Karpas-422 (cell line): Measurements from ENCODE around the gene COX6B1. TPM values are rescaled to one million over a fixed set of nuclear protein-coding genes. Genes with fewer than 3 reads are reported as not detected.

ENCODE experiments used
- DNase-seq: peaks from one replicate; pipeline ENCODE4 v3.0.0-alpha.2; 2015
- H2AFZ ChIP-seq: fragments of 200-600 bp; sonication (generic); 2 replicates; pipeline ENCODE4 v1.6.1; 2014; ENCODE audit warnings: antibody characterized with exemption, low read length, mixed read lengths
- H3K27ac ChIP-seq: fragments of 200-600 bp; sonication (generic); 2 replicates; pipeline ENCODE4 v1.5.1; 2014; ENCODE audit warnings: mild to moderate bottlenecking, low read length, moderate library complexity
- H3K27me3 ChIP-seq: fragments of 200-600 bp; sonication (generic); 2 replicates; pipeline ENCODE4 v1.6.1; 2014; ENCODE audit warnings: low read length, mixed read lengths
- H3K36me3 ChIP-seq: fragments of 200-600 bp; sonication (generic); 2 replicates; pipeline ENCODE4 v1.6.1; 2014; ENCODE audit warnings: low read length, mixed read lengths; ENCODE audit not compliant: insufficient read depth
- H3K4me1 ChIP-seq: fragments of 200-600 bp; sonication (generic); 2 replicates; pipeline ENCODE4 v1.6.1; 2014; ENCODE audit warnings: mild to moderate bottlenecking, low read length, mixed read lengths
- H3K4me2 ChIP-seq: fragments of 200-600 bp; sonication (generic); 2 replicates; pipeline ENCODE4 v1.6.1; 2014; ENCODE audit warnings: low read length, low read depth, mild to moderate bottlenecking; ENCODE audit not compliant: poor library complexity, severe bottlenecking
- H3K4me3 ChIP-seq: fragments of 200-600 bp; sonication (generic); 2 replicates; pipeline ENCODE4 v1.5.1; 2014; ENCODE audit warnings: mild to moderate bottlenecking, antibody characterized with exemption, low read length, mixed read lengths
- H3K79me2 ChIP-seq: fragments of 200-600 bp; sonication (generic); 2 replicates; pipeline ENCODE4 v1.6.1; 2014; ENCODE audit warnings: mild to moderate bottlenecking, low read length, mixed read lengths
- H3K9ac ChIP-seq: fragments of 200-600 bp; sonication (generic); 2 replicates; pipeline ENCODE4 v1.6.0; 2014; ENCODE audit warnings: low read length
- H3K9me2 ChIP-seq: fragments of 200-600 bp; sonication (generic), shearing (Covaris generic); replicated peaks from 2 replicates; pipeline ENCODE4 v1.6.0; 2014; ENCODE audit warnings: mild to moderate bottlenecking, low read length, moderate library complexity; ENCODE audit not compliant: insufficient read depth
- H3K9me3 ChIP-seq: fragments of 300-700, 200-600 bp; sonication (generic); 2 replicates; pipeline ENCODE4 v1.6.1; 2014; ENCODE audit warnings: low read length, mixed read lengths
- H4K20me1 ChIP-seq: fragments of 200-600 bp; sonication (generic); 2 replicates; pipeline ENCODE4 v1.6.1; 2014; ENCODE audit warnings: mild to moderate bottlenecking, antibody characterized with exemption, low read length, low read depth; ENCODE audit not compliant: insufficient read depth
- total RNA-seq: library from RNA; depleted of rRNA; stranded (reverse); fragments of >200 nt; shearing (Covaris generic); gene quantifications from 2 replicates; pipeline ENCODE4 v1.2.3, GENCODE V29; 2014; ENCODE audit warnings: low replicate concordance

COX6B1 gene
- total RNA-seq, 1 experiment from 2014 or later, result 611 TPM

GRCh38 chr19:35612559-35613321 is 35.4 kb upstream of the COX6B1 start, which contains the start of gene HAUS5:
TSS of gene HAUS5 (plus strand) at chr19:35612735. CDS start at chr19:35612795, 60 bp downstream.
- H3K79me2 ChIP-seq, result peaks cover 14% of the 10 kb centered on the region
- H4K20me1 ChIP-seq, result no peaks in the 10 kb centered on the region
- peak within 1 kb of the TSS; percentile 91 for H3K4me2 ChIP-seq
- no peaks in the 10 kb centered on the region for H3K9me3 ChIP-seq
- H3K36me3 ChIP-seq, result no peaks in the 10 kb centered on the region; the same call in 1 of the 2 replicates
- peak within 1 kb of the TSS; percentile 94 for H3K4me3 ChIP-seq
- H3K27me3 ChIP-seq, result no peaks in the 10 kb centered on the region
- H2AFZ ChIP-seq, result peak within 1 kb of the TSS; percentile 44; the same call in 1 of the 2 replicates
- peak; percentile 97 for DNase-seq
- H3K27ac ChIP-seq, result no peak within 1 kb of the TSS
- H3K9ac ChIP-seq, result peak within 1 kb of the TSS; percentile 90
- no peaks in the 10 kb centered on the region for H3K9me2 ChIP-seq
- peaks cover 18% of the 10 kb centered on the region for H3K4me1 ChIP-seq

GRCh38 chr19:35613574-35613973 is 34.5 kb upstream of the COX6B1 start:
- Histone ChIP-seq H2AFZ (no peak overlapping the region), H3K36me3 (no peaks in the 10 kb centered on the region; the same call in 1 of the 2 replicates), H3K9me2 (no peaks in the 10 kb centered on the region), H3K4me1 (peaks cover 18% of the 10 kb centered on the region), H3K27ac (no peak overlapping the region), H3K79me2 (peaks cover 14% of the 10 kb centered on the region), H4K20me1 (no peaks in the 10 kb centered on the region), H3K4me3 (peak overlapping the region; percentile 94), H3K27me3 (no peaks in the 10 kb centered on the region), H3K9ac (peak overlapping the region; percentile 90), H3K9me3 (no peaks in the 10 kb centered on the region), H3K4me2 (peak overlapping the region; percentile 91)
- no peak for DNase-seq

- no peaks in the 10 kb centered on the region for H3K9me2 ChIP-seq
- H3K4me2 ChIP-seq, result no peak overlapping the region
- H3K4me1 ChIP-seq, result peaks cover 18% of the 10 kb centered on the region
- H3K27me3 ChIP-seq, result no peaks in the 10 kb centered on the region
- DNase-seq, result no peak
- no peak overlapping the region for H3K27ac ChIP-seq
- H3K9me3 ChIP-seq, result no peaks in the 10 kb centered on the region
- H3K9ac ChIP-seq, result no peak overlapping the region
- no peak overlapping the region for H3K4me3 ChIP-seq
- H3K79me2 ChIP-seq, result peaks cover 14% of the 10 kb centered on the region
- no peaks in the 10 kb centered on the region; the same call in 1 of the 2 replicates for H3K36me3 ChIP-seq
- no peaks in the 10 kb centered on the region for H4K20me1 ChIP-seq
- no peak overlapping the region for H2AFZ ChIP-seq
Measured at GRCh38 chr19:35615036-35615435, 33.1 kb upstream of the COX6B1 start.

- Histone ChIP-seq H3K4me3 (no peak overlapping the region), H3K9me2 (no peaks in the 10 kb centered on the region), H4K20me1 (no peaks in the 10 kb centered on the region), H3K4me2 (no peak overlapping the region), H3K9ac (no peak overlapping the region), H2AFZ (no peak overlapping the region), H3K27ac (no peak overlapping the region), H3K4me1 (peaks cover 1% of the 10 kb centered on the region), H3K9me3 (no peaks in the 10 kb centered on the region), H3K36me3 (peaks cover 5% of the 10 kb centered on the region; the same call in 1 of the 2 replicates), H3K27me3 (no peaks in the 10 kb centered on the region), H3K79me2 (peaks cover 2% of the 10 kb centered on the region)
- DNase-seq, result no peak
Measured at GRCh38 chr19:35618857-35619256, 29.3 kb upstream of the COX6B1 start.

- no peaks in the 10 kb centered on the region for H3K9me3 ChIP-seq
- no peak overlapping the region for H3K27ac ChIP-seq
- no peaks in the 10 kb centered on the region for H4K20me1 ChIP-seq
- H3K27me3 ChIP-seq, result no peaks in the 10 kb centered on the region
- no peak overlapping the region for H3K4me3 ChIP-seq
- no peak for DNase-seq
- no peaks in the 10 kb centered on the region for H3K79me2 ChIP-seq
- H3K9ac ChIP-seq, result no peak overlapping the region
- H2AFZ ChIP-seq, result no peak overlapping the region
- H3K4me2 ChIP-seq, result no peak overlapping the region
- H3K36me3 ChIP-seq, result peaks cover 5% of the 10 kb centered on the region; the same call in 1 of the 2 replicates
- H3K9me2 ChIP-seq, result no peaks in the 10 kb centered on the region
- no peaks in the 10 kb centered on the region for H3K4me1 ChIP-seq
Measured at GRCh38 chr19:35619290-35619923, 28.7 kb upstream of the COX6B1 start.

- Histone ChIP-seq H3K27me3 (no peaks in the 10 kb centered on the region), H3K27ac (no peak overlapping the region), H4K20me1 (no peaks in the 10 kb centered on the region), H2AFZ (no peak overlapping the region), H3K9ac (no peak overlapping the region), H3K4me1 (no peaks in the 10 kb centered on the region), H3K36me3 (peaks cover 5% of the 10 kb centered on the region; the same call in 1 of the 2 replicates), H3K4me2 (no peak overlapping the region), H3K4me3 (no peak overlapping the region), H3K9me3 (no peaks in the 10 kb centered on the region), H3K9me2 (no peaks in the 10 kb centered on the region), H3K79me2 (no peaks in the 10 kb centered on the region)
- DNase-seq, result no peak
Measured at GRCh38 chr19:35620001-35620400, 28.1 kb upstream of the COX6B1 start.

- no peaks in the 10 kb centered on the region for H3K9me2 ChIP-seq
- no peak overlapping the region for H3K27ac ChIP-seq
- H3K79me2 ChIP-seq, result no peaks in the 10 kb centered on the region
- H3K4me2 ChIP-seq, result no peak overlapping the region
- no peaks in the 10 kb centered on the region for H3K9me3 ChIP-seq
- no peak overlapping the region for H3K9ac ChIP-seq
- no peaks in the 10 kb centered on the region for H3K4me1 ChIP-seq
- DNase-seq, result no peak
- H3K36me3 ChIP-seq, result peaks cover 5% of the 10 kb centered on the region; the same call in 1 of the 2 replicates
- no peak overlapping the region for H2AFZ ChIP-seq
- no peak overlapping the region for H3K4me3 ChIP-seq
- no peaks in the 10 kb centered on the region for H4K20me1 ChIP-seq
- H3K27me3 ChIP-seq, result no peaks in the 10 kb centered on the region
Measured at GRCh38 chr19:35621708-35622107, 26.4 kb upstream of the COX6B1 start.

- DNase-seq, result no peak
- Histone ChIP-seq H3K9ac (no peak overlapping the region), H3K27me3 (no peaks in the 10 kb centered on the region), H4K20me1 (no peaks in the 10 kb centered on the region), H3K4me2 (no peak overlapping the region), H3K36me3 (peaks cover 5% of the 10 kb centered on the region; the same call in 1 of the 2 replicates), H3K27ac (no peak overlapping the region), H3K4me1 (peaks cover 2% of the 10 kb centered on the region; the same call in 1 of the 2 replicates), H3K79me2 (no peaks in the 10 kb centered on the region), H3K4me3 (no peak overlapping the region), H3K9me3 (no peaks in the 10 kb centered on the region), H2AFZ (no peak overlapping the region), H3K9me2 (no peaks in the 10 kb centered on the region)
Measured at GRCh38 chr19:35622750-35623149, 25.4 kb upstream of the COX6B1 start.
